ENCODE data around the gene FCGR3A. TPM values are rescaled to one million over a fixed set of nuclear protein-coding genes. Genes with fewer than 3 reads are reported as not detected.
"Not testable (repeated sequence)": the region's sequence is repeated elsewhere in the genome, so short reads cannot be mapped to it uniquely, and the experiment has no call there.

Gene FCGR3A
- total and polyA plus RNA-seq, 2 experiments from 2014 or later = not detected

- H4K20me1 ChIP-seq (replicated peaks; ENCODE audit: insufficient read depth); H3K4me2 ChIP-seq; H3K79me2 ChIP-seq (replicated peaks; ENCODE audit: insufficient read depth); H3K9me3 Mint-ChIP-seq; ATAC-seq; DNase-seq (ENCODE audit: low spot score); H3K36me3 Mint-ChIP-seq (ENCODE audit: low read depth); H3F3A ChIP-seq (replicated peaks; ENCODE audit: low read depth); H3K4me3 Mint-ChIP-seq; H3K9me2 ChIP-seq (ENCODE audit: insufficient read depth); H2AFZ ChIP-seq; H3K4me1 ChIP-seq (ENCODE audit: insufficient read depth); H3K27me3 ChIP-seq (ENCODE audit: insufficient read depth); H3K4me3 ChIP-seq; H3K27ac ChIP-seq (ENCODE audit: low read depth); H3K27ac Mint-ChIP-seq; H3K4me1 Mint-ChIP-seq; H3K27me3 Mint-ChIP-seq (ENCODE audit: insufficient read depth, low read depth, poor library complexity); H3K36me3 ChIP-seq (ENCODE audit: insufficient read depth): not testable (repeated sequence)
Observed at GRCh38 chr1:161545005-161545731, 4.5 kb downstream of the FCGR3A start.

GRCh38 chr1:161543125-161543524, 6.5 kb downstream of the FCGR3A start:
- H3K79me2 ChIP-seq (replicated peaks; ENCODE audit: insufficient read depth); H3F3A ChIP-seq (replicated peaks; ENCODE audit: low read depth); H2AFZ ChIP-seq; H3K27me3 Mint-ChIP-seq (ENCODE audit: insufficient read depth, low read depth, poor library complexity); H3K36me3 Mint-ChIP-seq (ENCODE audit: low read depth); ATAC-seq; H3K27ac Mint-ChIP-seq; H3K9me2 ChIP-seq (ENCODE audit: insufficient read depth); H3K4me1 Mint-ChIP-seq; H3K27ac ChIP-seq (ENCODE audit: low read depth); H3K4me2 ChIP-seq; H4K20me1 ChIP-seq (replicated peaks; ENCODE audit: insufficient read depth); H3K36me3 ChIP-seq (ENCODE audit: insufficient read depth); DNase-seq (ENCODE audit: low spot score); H3K4me3 Mint-ChIP-seq; H3K4me1 ChIP-seq (ENCODE audit: insufficient read depth); H3K4me3 ChIP-seq; H3K27me3 ChIP-seq (ENCODE audit: insufficient read depth): not testable (repeated sequence)
- peaks cover 13% of the 10 kb centered on the region; the same call in 2 of the 3 replicates for H3K9me3 Mint-ChIP-seq

- DNase-seq (ENCODE audit: low spot score); H3K4me2 ChIP-seq; H2AFZ ChIP-seq; H3K27me3 ChIP-seq (ENCODE audit: insufficient read depth); H3K4me3 ChIP-seq; H3K4me1 Mint-ChIP-seq; H3K27me3 Mint-ChIP-seq (ENCODE audit: insufficient read depth, low read depth, poor library complexity); H3K9me2 ChIP-seq (ENCODE audit: insufficient read depth); ATAC-seq; H3K27ac Mint-ChIP-seq; H3K27ac ChIP-seq (ENCODE audit: low read depth); H3K4me1 ChIP-seq (ENCODE audit: insufficient read depth); H3K36me3 ChIP-seq (ENCODE audit: insufficient read depth); H3K4me3 Mint-ChIP-seq; H4K20me1 ChIP-seq (replicated peaks; ENCODE audit: insufficient read depth); H3K79me2 ChIP-seq (replicated peaks; ENCODE audit: insufficient read depth); H3F3A ChIP-seq (replicated peaks; ENCODE audit: low read depth): not testable (repeated sequence)
- peaks cover 23% of the 10 kb centered on the region for H3K9me3 Mint-ChIP-seq
- H3K36me3 Mint-ChIP-seq (ENCODE audit: low read depth) = peaks cover 18% of the 10 kb centered on the region
Observed at GRCh38 chr1:161542091-161542559, 7.5 kb downstream of the FCGR3A start.

GRCh38 chr1:161540570-161540960, 9.1 kb downstream of the FCGR3A start:
- ATAC-seq = peak; percentile 45
- not testable (repeated sequence) for H3K4me1 Mint-ChIP-seq; H3K27me3 Mint-ChIP-seq (ENCODE audit: insufficient read depth, low read depth, poor library complexity); H3K9me2 ChIP-seq (ENCODE audit: insufficient read depth); H3K27ac Mint-ChIP-seq; H3K27me3 ChIP-seq (ENCODE audit: insufficient read depth); H3K27ac ChIP-seq (ENCODE audit: low read depth); H3K36me3 ChIP-seq (ENCODE audit: insufficient read depth); H4K20me1 ChIP-seq (replicated peaks; ENCODE audit: insufficient read depth); H3K4me1 ChIP-seq (ENCODE audit: insufficient read depth); H3K79me2 ChIP-seq (replicated peaks; ENCODE audit: insufficient read depth)
- Histone ChIP-seq H3K4me2 (peak overlapping the region; percentile 89), H3K4me3 (peak overlapping the region; percentile 80), H3F3A (replicated peaks; ENCODE audit: low read depth) (peaks cover 10% of the 10 kb centered on the region; the same call in 1 of the 2 replicates), H2AFZ (0 out of 2 replicates have a peak overlapping the region, but pooled peaks have one; percentile 67)
- DNase-seq (ENCODE audit: low spot score) = peak; percentile 13
- Mint-ChIP-seq H3K36me3 (ENCODE audit: low read depth) (peaks cover 23% of the 10 kb centered on the region), H3K9me3 (peaks cover 30% of the 10 kb centered on the region), H3K4me3 (peak overlapping the region; percentile 95)

Measured in GM23338 (cell line).